ENCODE results near the gene SERPINB6. TPM values are rescaled to one million over a fixed set of nuclear protein-coding genes. Genes with fewer than 3 reads are reported as not detected.
"Not testable (repeated sequence)": the region's sequence is repeated elsewhere in the genome, so short reads cannot be mapped to it uniquely, and the experiment has no call there.

The SERPINB6 gene
- 107 and 108 TPM in 2 replicates for total RNA-seq

GRCh38 chr6:2971420-2972218 lies at the start of gene SERPINB6:
SERPINB6 (minus strand) TSS chr6:2971567; CDS start chr6:2959332, 12,235 bp downstream.
- DNase-seq (ENCODE audit: low read depth in 2 of 2) = peak; percentile 57 to 79

- DNase-seq (ENCODE audit: low read depth in 2 of 2) = no peak
Observed at GRCh38 chr6:3019749-3020320, 48.5 kb upstream of the SERPINB6 start.

- DNase-seq (ENCODE audit: low read depth in 2 of 2) = no peak
Observed at GRCh38 chr6:3019065-3019464, 47.7 kb upstream of the SERPINB6 start.

- no peak for DNase-seq (ENCODE audit: low read depth in 2 of 2)
Observed at GRCh38 chr6:3017304-3017703, 45.9 kb upstream of the SERPINB6 start.

- no peak for DNase-seq (ENCODE audit: low read depth in 2 of 2)
Observed at GRCh38 chr6:3016473-3017280, 45.3 kb upstream of the SERPINB6 start.

- no peak for DNase-seq (ENCODE audit: low read depth in 2 of 2)
Observed at GRCh38 chr6:3015144-3015543, 43.8 kb upstream of the SERPINB6 start.

DNA sequence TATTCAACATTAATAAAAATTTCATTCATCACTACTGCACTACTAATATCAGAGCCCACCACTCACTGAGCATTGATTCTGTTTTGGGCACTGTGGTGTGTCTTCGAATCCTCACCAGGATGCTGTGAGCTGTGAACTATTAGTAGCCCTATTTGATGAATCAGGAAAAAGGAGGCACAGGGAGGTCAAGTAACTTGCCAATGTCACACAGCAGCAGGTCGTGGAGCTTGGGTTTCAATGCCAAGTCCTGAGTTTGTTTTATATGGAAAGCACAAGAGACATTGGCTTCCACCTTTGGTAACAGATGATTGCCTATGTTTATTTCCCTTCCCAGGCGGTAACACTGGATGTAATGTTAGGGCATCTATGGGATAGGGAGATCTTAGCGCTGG lies 43.3 kb upstream of the SERPINB6 start:
- DNase-seq (ENCODE audit: low read depth in 2 of 2) = no peak

- DNase-seq (ENCODE audit: low read depth in 2 of 2) = no peak
Observed at GRCh38 chr6:3013901-3014674, 42.7 kb upstream of the SERPINB6 start.

GRCh38 chr6:3013486-3013885 lies 42.1 kb upstream of the SERPINB6 start:
- peak in 1 of 2 donors; percentile 51 for DNase-seq (ENCODE audit: low read depth in 2 of 2)

- DNase-seq (ENCODE audit: low read depth in 2 of 2) = no peak
Observed at GRCh38 chr6:3011592-3011991, 40.2 kb upstream of the SERPINB6 start.

DNA sequence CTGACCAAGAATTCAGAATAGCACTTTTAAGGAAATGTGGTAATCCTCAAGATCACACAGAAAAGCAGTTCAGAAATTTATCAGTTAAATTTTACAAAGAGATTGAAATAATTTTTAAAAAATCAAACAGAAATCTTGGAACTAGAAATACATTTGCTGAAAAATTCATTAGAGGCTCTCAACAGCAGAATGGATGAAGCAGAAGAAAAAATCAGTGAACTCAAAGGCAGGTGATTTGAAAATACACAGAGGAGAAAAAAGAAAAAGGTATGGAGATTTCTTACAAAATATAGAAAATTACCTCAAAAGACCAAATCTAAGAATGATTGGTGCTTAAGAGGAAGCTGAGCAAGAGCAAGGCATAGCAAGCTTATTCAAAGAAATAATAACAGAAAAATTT lies 39.8 kb upstream of the SERPINB6 start:
- no peak for DNase-seq (ENCODE audit: low read depth in 2 of 2)

GRCh38 chr6:3009930-3010329 lies 38.6 kb upstream of the SERPINB6 start:
- no peak for DNase-seq (ENCODE audit: low read depth in 2 of 2)

- DNase-seq (ENCODE audit: low read depth in 2 of 2) = not testable (repeated sequence)
Observed at GRCh38 chr6:3008712-3009265, 37.4 kb upstream of the SERPINB6 start.

GRCh38 chr6:3007571-3007970 lies 36.2 kb upstream of the SERPINB6 start:
- no peak for DNase-seq (ENCODE audit: low read depth in 2 of 2)

GRCh38 chr6:3006476-3006875 lies 35.1 kb upstream of the SERPINB6 start:
- no peak for DNase-seq (ENCODE audit: low read depth in 2 of 2)

GRCh38 chr6:3005874-3006273 lies 34.5 kb upstream of the SERPINB6 start:
- no peak for DNase-seq (ENCODE audit: low read depth in 2 of 2)

DNA sequence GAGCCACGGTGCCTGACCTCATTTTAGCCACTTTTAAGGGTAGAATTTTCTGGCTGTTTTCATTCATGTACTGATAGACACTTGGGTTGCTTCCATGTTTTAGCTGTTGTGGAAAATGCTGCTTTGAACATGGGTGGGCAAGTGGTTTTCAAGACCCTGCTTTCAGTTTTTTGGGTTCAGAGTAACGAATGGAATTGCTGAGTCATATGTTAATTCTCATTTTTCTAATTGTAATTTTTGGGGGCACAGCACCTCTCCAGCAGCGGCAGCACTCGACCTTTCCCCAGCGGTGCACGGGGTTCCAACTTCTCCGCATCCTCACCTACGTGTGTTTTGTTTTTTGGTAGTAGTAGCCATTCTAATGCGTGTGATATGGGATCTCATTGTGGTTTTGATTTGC lies 33.7 kb upstream of the SERPINB6 start:
- DNase-seq (ENCODE audit: low read depth in 2 of 2) = no peak

GRCh38 chr6:3003226-3003625 lies 31.9 kb upstream of the SERPINB6 start:
- not testable (repeated sequence) for DNase-seq (ENCODE audit: low read depth in 2 of 2)

GRCh38 chr6:3001773-3002293 lies 30.5 kb upstream of the SERPINB6 start:
- peak; percentile 38 to 83 for DNase-seq (ENCODE audit: low read depth in 2 of 2)

DNA sequence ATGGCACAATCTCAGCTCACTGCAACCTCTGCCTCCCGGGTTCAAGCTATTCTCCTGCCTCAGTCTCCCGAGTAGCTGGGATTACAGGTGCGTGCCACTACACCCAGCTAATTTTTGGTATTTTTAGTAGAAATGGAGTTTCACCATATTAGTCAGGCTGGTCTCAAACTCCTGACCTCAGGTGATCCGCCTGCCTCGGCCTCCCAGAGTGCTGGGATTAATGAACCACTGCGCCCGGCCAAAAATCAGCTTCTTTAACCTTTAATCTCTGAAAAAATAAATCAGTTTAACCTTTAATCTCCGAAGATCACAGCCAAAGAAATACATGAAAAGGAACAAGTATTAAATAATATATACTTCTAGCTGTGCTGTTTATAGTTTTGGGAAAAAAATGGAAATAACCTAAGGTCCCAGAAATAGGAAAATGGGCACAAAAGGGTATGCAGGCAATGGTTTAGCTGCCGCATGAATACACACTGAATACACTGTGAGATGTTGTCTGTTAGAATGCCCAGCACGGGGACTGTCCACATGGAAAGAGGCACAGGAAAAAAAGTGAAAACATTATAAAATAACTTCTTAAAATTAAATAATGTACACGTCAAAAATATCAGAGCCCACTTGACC lies 29.9 kb upstream of the SERPINB6 start:
- DNase-seq (ENCODE audit: low read depth in 2 of 2) = no peak
